GM23338 (cell line): ENCODE data around the gene ROR1. TPM values are rescaled to one million over a fixed set of nuclear protein-coding genes. Genes with fewer than 3 reads are reported as not detected.

Experiments
- ATAC-seq: fragments of 200-7000 bp; cut with Tn5 transposase; 3 replicates; pipeline ENCODE4 v1.9.1; 2020
- DNase-seq: peaks from one replicate; pipeline ENCODE4 v3.0.0-alpha.2; 2015; ENCODE audit warnings: low spot score
- H2AFZ ChIP-seq: fragments of 200-600 bp; sonication (generic); 2 replicates; pipeline ENCODE4 v1.8.0; 2016; ENCODE audit warnings: antibody characterized with exemption, mild to moderate bottlenecking, moderate library complexity
- H3F3A ChIP-seq: fragments of 200-600 bp; sonication (generic); replicated peaks from 2 replicates; pipeline ENCODE4 v1.8.0; 2017; ENCODE audit warnings: antibody characterized with exemption, mixed run types, low read depth
- H3K27ac ChIP-seq: fragments of 200-600 bp; sonication (generic); 2 replicates; pipeline ENCODE4 v1.6.1; 2016; ENCODE audit warnings: low read depth
- H3K27me3 ChIP-seq: fragments of 200-600 bp; sonication (generic); 2 replicates; pipeline ENCODE4 v1.8.0; 2016; ENCODE audit warnings: mild to moderate bottlenecking, mixed run types, moderate library complexity; ENCODE audit not compliant: insufficient read depth
- H3K36me3 ChIP-seq: fragments of 200-600 bp; sonication (generic); 2 replicates; pipeline ENCODE4 v1.8.0; 2016; ENCODE audit warnings: mild to moderate bottlenecking; ENCODE audit not compliant: insufficient read depth
- H3K4me1 ChIP-seq: fragments of 200-600 bp; sonication (generic); 2 replicates; pipeline ENCODE4 v1.8.0; 2016; ENCODE audit warnings: mild to moderate bottlenecking, moderate library complexity; ENCODE audit not compliant: insufficient read depth
- H3K4me2 ChIP-seq: fragments of 200-600 bp; sonication (generic); 2 replicates; pipeline ENCODE4 v1.7.1; 2017; ENCODE audit warnings: mixed run types
- H3K4me3 ChIP-seq: fragments of 200-600 bp; sonication (generic); 2 replicates; pipeline ENCODE4 v1.6.1; 2016; ENCODE audit warnings: mixed run types
- H3K79me2 ChIP-seq: fragments of 200-600 bp; sonication (generic); replicated peaks from 2 replicates; pipeline ENCODE4 v1.8.0; 2017; ENCODE audit warnings: mild to moderate bottlenecking; ENCODE audit not compliant: insufficient read depth
- H3K9me2 ChIP-seq: fragments of 200-600 bp; sonication (generic); 2 replicates; pipeline ENCODE4 v1.8.0; 2017; ENCODE audit not compliant: insufficient read depth
- H4K20me1 ChIP-seq: fragments of 200-600 bp; sonication (generic); replicated peaks from 2 replicates; pipeline ENCODE4 v1.8.0; 2017; ENCODE audit warnings: mild to moderate bottlenecking; ENCODE audit not compliant: insufficient read depth
- H3K27ac Mint-ChIP-seq: 2 replicates; pipeline ENCODE4 v1.8.0; 2020; ENCODE audit warnings: inconsistent platforms, mild to moderate bottlenecking, moderate library complexity, mixed read lengths
- H3K27me3 Mint-ChIP-seq: 3 replicates; pipeline ENCODE4 v1.8.0; 2022; ENCODE audit warnings: low read depth, mild to moderate bottlenecking, moderate library complexity, mixed read lengths, inconsistent platforms; ENCODE audit not compliant: insufficient read depth, poor library complexity
- H3K36me3 Mint-ChIP-seq: 3 replicates; pipeline ENCODE4 v1.8.0; 2021; ENCODE audit warnings: low read depth, mild to moderate bottlenecking, inconsistent platforms, moderate library complexity, mixed read lengths
- H3K4me1 Mint-ChIP-seq: 3 replicates; pipeline ENCODE4 v1.8.0; 2020; ENCODE audit warnings: mild to moderate bottlenecking, inconsistent platforms, mixed read lengths
- H3K4me3 Mint-ChIP-seq: 3 replicates; pipeline ENCODE4 v1.8.0; 2021; ENCODE audit warnings: moderate library complexity, mild to moderate bottlenecking, inconsistent platforms, mixed read lengths
- H3K9me3 Mint-ChIP-seq: 3 replicates; pipeline ENCODE4 v1.8.0; 2020; ENCODE audit warnings: moderate library complexity, mild to moderate bottlenecking, inconsistent platforms, mixed read lengths
- CREB1 ChIP-seq: fragments of 250-450 bp; sonication (Bioruptor Pico); IDR thresholded peaks from 2 replicates; pipeline ENCODE4 v1.5.0; 2020; ENCODE audit warnings: low read depth, mild to moderate bottlenecking, moderate library complexity
- CTCF ChIP-seq, 2 experiments: fragments of 200-600 bp in 1 of 2; sonication (generic) in 1 of 2; conservative IDR thresholded peaks; 2 replicates each; pipeline versions ENCODE4 v1.5.1 to v1.6.1; 2016 to 2017; ENCODE audit warnings: antibody characterized with exemption in 2 of 2, low read depth in 2 of 2, mild to moderate bottlenecking in 2 of 2, moderate library complexity in 1 of 2
- ETS1 ChIP-seq: IDR thresholded peaks from 2 replicates; pipeline ENCODE4 v1.6.1; 2016; ENCODE audit warnings: antibody characterized with exemption
- ZNF462 ChIP-seq: fragments of 250-450 bp; sonication (Bioruptor Pico); IDR thresholded peaks from 2 replicates; pipeline ENCODE4 v1.5.0; 2020; ENCODE audit warnings: mild to moderate bottlenecking, moderate library complexity
- polyA plus RNA-seq: library from polyadenylated mRNA; unstranded; fragments of >200 nt; fragmentation: Nextera tagmentation; extraction: Ambion mirVana; gene quantifications from 2 replicates; pipeline ENCODE4 v1.2.1, GENCODE V29; 2016
- total RNA-seq: library from RNA; depleted of rRNA; stranded (reverse); fragments of >200 nt; shearing (Covaris generic); gene quantifications from 2 replicates; pipeline ENCODE4 v1.2.3, GENCODE V29; 2014

The ROR1 gene
- total and polyA plus RNA-seq, 2 experiments from 2014 or later: 59.7 to 96.0 TPM

- no peak overlapping the region for H3K27ac Mint-ChIP-seq
- H3K9me3 Mint-ChIP-seq: peaks cover 19% of the 10 kb centered on the region
Observed at GRCh38 chr1:63739452-63739851, 34.4 kb upstream of the ROR1 start.

More at GRCh38 chr1:63739452-63739851, 34.4 kb upstream of the ROR1 start:
- peak overlapping the region; percentile 60; the same call in 1 of the 2 replicates for H2AFZ ChIP-seq
- Mint-ChIP-seq H3K36me3 (peaks cover 10% of the 10 kb centered on the region), H3K4me1 (peaks cover 4% of the 10 kb centered on the region; the same call in 1 of the 3 replicates), H3K27me3 (peaks cover 1% of the 10 kb centered on the region), H3K4me3 (no peak overlapping the region)
- no peaks in the 10 kb centered on the region; the same call in 1 of the 2 replicates for H3K4me1 ChIP-seq
- DNase-seq (peak; percentile 62), ATAC-seq (peak; percentile 87)
- H3K36me3 ChIP-seq: no peaks in the 10 kb centered on the region; the same call in 1 of the 2 replicates
- no peak for TF ChIP-seq CREB1 (CRISPR knock-in tag)
- peak; percentile 64 to 76 for TF ChIP-seq CTCF (conservative IDR thresholded peaks at IDR 0.05; ENCODE audit: low read depth in 2 of 2)
- 0 out of 2 replicates have a peak, but pooled peaks have one; percentile 13 for TF ChIP-seq ZNF462 (CRISPR knock-in tag)
- no peak for TF ChIP-seq ETS1
- H3K27ac ChIP-seq: no peak overlapping the region
- no peaks in the 10 kb centered on the region for H4K20me1 ChIP-seq
- no peaks in the 10 kb centered on the region for H3K79me2 ChIP-seq
- H3F3A ChIP-seq: no peaks in the 10 kb centered on the region
- H3K9me2 ChIP-seq: peaks cover 13% of the 10 kb centered on the region
- H3K4me2 ChIP-seq: no peak overlapping the region
- no peak overlapping the region for H3K4me3 ChIP-seq
- H3K27me3 ChIP-seq: no peaks in the 10 kb centered on the region
